ENCODE measurements around the gene NDUFB8.

The NDUFB8 gene

DNA sequence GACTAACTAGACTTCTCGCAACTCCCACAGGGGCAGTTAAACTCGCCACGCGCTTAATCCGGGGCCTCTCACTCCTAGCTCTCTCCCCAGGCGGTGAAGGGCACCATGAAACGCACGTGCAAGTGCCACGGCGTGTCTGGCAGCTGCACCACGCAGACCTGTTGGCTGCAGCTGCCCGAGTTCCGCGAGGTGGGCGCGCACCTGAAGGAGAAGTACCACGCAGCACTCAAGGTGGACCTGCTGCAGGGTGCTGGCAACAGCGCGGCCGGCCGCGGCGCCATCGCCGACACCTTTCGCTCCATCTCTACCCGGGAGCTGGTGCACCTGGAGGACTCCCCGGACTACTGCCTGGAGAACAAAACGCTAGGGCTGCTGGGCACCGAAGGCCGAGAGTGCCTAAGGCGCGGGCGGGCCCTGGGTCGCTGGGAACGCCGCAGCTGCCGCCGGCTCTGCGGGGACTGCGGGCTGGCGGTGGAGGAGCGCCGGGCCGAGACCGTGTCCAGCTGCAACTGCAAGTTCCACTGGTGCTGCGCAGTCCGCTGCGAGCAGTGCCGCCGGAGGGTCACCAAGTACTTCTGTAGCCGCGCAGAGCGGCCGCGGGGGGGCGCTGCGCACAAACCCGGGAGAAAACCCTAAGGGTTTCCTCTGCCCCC is 47.4 kb downstream of the NDUFB8 start:
- peak overlapping the region; percentile 46 for H3K4me3 ChIP-seq (ENCODE audit: low read depth, low read length)

DNA sequence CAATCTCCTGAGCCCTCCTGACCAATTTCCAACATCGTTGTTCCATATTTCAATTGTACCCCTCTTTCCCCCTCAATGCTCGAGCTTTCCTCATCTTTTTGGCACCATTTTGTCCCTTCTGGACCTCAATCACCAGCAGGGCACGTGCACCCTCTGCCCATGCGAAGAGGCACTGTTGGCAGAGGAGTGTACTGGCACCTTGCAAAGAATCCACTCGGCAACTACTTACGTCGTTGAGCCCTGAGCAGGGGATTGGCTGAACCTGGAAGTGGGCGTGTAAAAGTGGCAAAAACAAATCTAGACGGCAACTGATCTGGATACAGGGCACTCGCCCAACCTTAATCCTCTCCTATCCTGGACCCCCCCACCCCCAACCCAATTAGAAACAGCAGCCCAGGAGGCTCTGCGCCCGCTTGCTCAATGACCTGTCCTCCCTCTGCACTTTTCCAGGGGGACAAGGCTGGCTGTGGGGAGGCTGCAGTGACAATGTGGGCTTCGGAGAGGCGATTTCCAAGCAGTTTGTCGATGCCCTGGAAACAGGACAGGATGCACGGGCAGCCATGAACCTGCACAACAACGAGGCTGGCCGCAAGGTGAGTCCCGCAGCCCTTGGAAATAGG is 48.1 kb downstream of the NDUFB8 start:
- H3K4me3 ChIP-seq (ENCODE audit: low read depth, low read length), result peak overlapping the region; percentile 46
- DNase-seq (ENCODE audit: low read depth), result peak; percentile 28

More for the DNA sequence above, 47.4 kb downstream of the NDUFB8 start:
- no peak for DNase-seq (ENCODE audit: low read depth)

- DNase-seq (ENCODE audit: low read depth), result no peak
- H3K4me3 ChIP-seq (ENCODE audit: low read depth, low read length), result no peak overlapping the region
Observed at GRCh38 chr10:100480002-100480401, 49.7 kb downstream of the NDUFB8 start.

GRCh38 chr10:100479037-100479436 is 50.6 kb downstream of the NDUFB8 start:
- H3K4me3 ChIP-seq (ENCODE audit: low read depth, low read length), result no peak overlapping the region
- no peak for DNase-seq (ENCODE audit: low read depth)

- no peak overlapping the region for H3K4me3 ChIP-seq (ENCODE audit: low read depth, low read length)
- DNase-seq (ENCODE audit: low read depth), result no peak
Observed at GRCh38 chr10:100477970-100478369, 51.7 kb downstream of the NDUFB8 start.
